ENCODE results near the gene TOX2. TPM values are rescaled to one million over a fixed set of nuclear protein-coding genes. Genes with fewer than 3 reads are reported as not detected.

The TOX2 gene
- total and polyA plus RNA-seq, 2 of the 8 experiments (the other 6 are each of a cell fraction or from before 2014, with no cell fraction given), result 1.8 to 3.4 TPM

DNA sequence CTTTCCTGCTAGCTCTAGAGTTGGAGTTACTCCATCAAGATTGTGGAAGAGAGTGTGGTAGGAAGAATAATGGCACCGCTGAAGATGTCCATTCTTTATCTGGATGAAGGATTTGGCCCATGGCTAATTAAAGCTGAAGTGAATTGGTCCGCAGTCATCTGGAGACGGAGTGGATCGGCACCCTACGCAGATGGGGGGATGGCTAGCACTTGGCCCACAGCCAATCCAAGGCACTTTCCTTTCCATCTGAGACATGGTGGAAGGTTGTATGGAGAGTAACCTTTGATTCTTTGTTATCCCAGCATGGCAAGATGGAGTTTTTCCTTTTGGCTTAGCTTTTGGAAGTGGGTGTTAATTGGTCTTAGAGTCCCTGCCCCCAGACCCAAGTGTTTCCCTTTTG is 184.0 kb downstream of the TOX2 start (continued):
- TF ChIP-seq, protein P1, sequence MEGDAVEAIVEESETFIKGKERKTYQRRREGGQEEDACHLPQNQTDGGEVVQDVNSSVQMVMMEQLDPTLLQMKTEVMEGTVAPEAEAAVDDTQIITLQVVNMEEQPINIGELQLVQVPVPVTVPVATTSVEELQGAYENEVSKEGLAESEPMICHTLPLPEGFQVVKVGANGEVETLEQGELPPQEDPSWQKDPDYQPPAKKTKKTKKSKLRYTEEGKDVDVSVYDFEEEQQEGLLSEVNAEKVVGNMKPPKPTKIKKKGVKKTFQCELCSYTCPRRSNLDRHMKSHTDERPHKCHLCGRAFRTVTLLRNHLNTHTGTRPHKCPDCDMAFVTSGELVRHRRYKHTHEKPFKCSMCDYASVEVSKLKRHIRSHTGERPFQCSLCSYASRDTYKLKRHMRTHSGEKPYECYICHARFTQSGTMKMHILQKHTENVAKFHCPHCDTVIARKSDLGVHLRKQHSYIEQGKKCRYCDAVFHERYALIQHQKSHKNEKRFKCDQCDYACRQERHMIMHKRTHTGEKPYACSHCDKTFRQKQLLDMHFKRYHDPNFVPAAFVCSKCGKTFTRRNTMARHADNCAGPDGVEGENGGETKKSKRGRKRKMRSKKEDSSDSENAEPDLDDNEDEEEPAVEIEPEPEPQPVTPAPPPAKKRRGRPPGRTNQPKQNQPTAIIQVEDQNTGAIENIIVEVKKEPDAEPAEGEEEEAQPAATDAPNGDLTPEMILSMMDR (IDR thresholded peaks at IDR 0.05; ENCODE audit: control extremely low read depth in 1 of 3, insufficient read depth in 1 of 3, low read depth in 1 of 3, low read length in 3 of 3), result no peak

All from H1 (cell line).